GM18909 (cell line): ENCODE results near the gene NUDT1.

Source experiments
- ATAC-seq: cut with Tn5 transposase; IDR thresholded peaks from one replicate; pipeline ENCODE4 v1.9.1; 2021; ENCODE audit warnings: mild to moderate bottlenecking; ENCODE audit not compliant: unreplicated experiment, poor library complexity

Gene NUDT1

GRCh38 chr7:2245883-2246675 lies 4.1 kb downstream of the NUDT1 start:
- no peak for ATAC-seq

DNA sequence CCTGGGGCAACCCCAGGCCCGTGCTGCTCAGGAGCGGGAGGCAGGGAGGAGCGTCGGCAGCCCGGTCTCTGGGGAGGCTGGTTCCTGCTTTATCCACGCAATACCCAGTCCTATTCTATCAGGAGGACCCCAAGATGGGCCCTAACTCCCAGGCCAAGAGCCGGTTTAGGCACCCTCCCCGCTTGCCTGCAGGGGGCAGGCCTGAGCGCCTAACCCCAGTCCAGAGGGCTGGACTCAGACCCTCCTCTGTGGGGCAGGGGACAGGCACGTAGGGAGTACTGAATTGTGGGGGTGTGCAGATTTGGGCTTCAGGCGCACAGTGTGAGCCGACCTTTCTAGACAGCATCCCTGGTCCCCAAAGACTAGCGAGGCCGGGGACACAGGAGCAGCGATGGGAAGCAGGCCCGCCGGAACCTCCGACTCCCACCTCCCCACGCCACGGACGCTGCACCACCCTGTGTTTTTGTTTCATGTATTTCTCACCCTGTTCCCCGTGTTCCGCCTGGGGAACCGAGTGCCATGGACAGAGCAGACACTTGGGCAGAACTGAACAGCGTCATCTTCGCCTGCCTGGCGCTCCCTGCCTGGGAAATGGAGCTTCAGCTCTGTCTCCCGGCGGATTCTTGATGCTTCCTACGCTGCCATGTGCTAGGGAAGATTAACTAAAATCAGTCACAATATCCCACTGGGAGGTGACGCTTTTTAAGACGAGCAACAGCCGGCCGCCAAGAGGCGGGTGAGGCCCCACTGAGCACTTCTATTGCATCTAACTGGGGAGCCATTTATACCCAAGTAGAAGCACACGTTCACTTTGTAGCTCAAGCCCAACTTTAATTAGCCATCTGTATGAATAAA lies 5.3 kb downstream of the NUDT1 start:
- no peak for ATAC-seq

DNA sequence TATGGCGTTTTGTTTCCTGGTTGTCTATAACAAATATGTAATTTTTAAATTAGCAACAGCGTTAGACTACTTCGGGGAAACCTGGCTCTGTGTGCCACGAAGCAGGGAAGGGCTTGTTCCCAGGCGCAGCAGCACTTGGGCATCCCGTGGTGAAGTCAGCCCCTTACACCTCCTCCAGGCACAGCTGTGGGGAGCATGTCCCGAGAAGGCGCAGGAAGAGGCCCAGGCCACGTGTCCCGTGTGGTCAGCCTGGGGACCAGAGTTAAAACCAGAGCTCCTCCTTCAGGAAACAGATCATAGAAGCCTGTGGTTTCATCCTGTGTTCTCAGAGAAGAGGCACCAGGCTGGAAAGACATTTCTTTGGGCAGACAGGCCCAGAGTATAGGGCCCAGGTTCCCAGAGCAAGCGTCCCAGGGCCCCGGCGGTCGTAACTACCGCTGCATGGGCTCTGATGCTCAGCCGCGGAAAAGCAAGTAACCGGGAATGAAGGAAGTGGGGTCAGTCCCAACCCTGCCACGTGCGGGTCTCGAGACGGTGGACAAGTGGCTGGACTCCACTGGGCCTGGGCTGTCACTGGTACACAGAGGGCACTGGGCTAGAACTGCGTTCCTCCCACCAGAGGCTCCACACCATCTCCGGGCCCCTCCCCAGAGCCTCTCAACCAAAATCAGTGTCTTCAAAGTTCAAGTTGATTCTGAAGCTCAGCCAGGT lies 7.1 kb downstream of the NUDT1 start:
- peak; percentile 49 for ATAC-seq

DNA sequence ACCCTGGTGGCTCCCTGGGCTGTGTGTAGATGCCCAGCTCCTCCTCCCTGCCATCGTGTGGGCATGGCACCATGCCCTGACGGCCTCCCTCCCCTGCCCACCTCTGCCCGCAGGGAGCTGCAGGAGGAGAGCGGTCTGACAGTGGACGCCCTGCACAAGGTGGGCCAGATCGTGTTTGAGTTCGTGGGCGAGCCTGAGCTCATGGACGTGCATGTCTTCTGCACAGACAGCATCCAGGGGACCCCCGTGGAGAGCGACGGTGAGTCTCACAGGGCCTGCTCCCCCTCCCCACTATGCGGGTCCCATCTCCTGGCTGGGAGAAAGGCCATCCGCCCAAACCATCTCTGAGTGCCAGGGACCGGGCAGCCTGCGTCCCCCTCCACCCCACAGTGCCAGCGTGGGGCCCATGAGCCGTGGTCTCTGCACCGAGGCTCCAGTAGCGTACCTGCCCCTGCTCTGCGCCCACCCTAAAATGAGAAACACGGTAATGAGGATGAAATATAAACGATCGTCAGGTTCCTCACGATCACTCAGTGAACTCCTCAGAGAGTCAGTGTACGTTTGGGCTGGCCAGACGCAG lies 7.8 kb downstream of the NUDT1 start:
- ATAC-seq, result no peak

DNA sequence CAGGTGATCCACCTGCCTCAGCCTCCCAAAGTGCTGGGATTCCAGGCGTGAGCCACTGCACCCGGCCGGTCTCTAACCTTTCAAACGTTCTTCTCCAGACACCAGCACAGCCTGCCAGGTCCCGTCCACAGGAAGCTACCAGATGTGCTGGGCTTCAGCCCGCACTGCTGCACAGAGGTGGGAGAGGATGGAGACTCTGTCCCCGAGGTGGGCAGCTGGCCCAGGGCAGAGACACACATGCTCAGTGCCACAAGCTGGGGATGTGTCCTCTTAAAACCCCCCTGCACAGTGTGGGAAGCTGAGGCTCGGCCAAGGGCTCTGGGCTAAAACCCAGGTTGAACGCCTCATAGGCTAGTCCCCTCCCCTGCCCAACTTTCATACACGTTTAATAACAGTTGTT lies 9.4 kb downstream of the NUDT1 start:
- no peak for ATAC-seq

DNA sequence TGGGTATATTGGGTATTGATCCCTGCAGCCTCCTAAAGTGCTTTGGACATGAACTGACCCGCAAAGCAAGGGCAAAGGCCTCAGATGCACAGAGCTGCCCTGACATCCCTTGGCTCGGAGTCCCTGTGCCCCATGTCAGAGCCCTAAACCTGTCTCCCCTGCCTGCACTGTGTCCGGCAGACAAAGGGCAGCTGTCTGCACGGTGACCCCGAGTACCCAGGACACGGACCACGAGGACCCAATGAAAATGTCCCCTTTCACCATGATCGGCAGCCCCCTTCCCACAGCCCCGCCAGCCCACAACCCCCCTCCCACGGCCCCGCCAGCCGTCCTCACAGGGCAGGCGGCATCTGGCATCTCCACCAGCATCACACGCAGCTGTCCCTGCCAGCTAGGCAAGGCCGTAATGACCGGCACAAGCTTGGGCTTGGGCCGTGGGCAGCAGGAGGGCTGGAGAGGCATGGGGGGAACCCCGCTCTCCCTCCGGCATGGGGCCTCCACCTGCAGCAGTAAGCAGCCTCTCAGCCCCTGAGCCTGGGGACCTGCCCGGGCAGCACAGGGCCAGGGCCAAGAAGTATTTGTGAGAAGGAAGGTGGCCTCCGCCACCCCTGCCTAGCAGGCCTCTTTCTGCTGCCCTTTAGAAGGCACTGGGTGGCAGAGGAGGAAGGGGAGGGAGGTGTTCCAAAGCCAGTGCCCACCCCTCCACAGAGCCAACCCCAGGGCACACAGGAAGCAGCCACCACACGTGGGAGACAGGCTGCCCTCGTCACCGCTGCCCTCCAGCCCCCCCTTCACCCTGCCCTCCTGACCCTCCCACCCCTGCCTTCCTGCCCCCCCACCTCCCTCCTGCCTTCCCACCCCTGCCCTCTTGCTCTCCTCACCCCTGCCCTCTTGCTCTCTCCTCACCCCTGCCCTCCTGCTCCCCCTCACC lies 10.1 kb downstream of the NUDT1 start:
- ATAC-seq, result no peak

DNA sequence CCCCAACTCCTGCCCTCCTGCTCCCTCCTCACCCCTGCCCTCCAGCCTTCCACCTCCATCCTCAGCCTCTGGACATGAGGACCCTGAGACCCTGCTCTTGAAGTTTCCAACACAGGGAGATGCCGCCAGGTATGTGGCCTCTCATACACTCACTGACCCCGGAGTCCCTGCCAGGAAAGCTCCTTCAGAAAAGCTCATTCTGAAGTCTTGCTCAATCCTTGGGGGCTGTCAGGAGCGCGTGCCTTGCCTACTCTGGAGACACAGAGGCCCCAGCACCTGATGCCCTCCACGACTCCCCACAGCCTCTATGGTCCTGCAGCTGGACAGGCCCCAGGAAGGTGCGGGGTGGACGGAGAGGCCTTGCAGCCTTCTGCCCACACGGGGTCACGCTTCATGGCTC lies 11.0 kb downstream of the NUDT1 start:
- ATAC-seq, result no peak

DNA sequence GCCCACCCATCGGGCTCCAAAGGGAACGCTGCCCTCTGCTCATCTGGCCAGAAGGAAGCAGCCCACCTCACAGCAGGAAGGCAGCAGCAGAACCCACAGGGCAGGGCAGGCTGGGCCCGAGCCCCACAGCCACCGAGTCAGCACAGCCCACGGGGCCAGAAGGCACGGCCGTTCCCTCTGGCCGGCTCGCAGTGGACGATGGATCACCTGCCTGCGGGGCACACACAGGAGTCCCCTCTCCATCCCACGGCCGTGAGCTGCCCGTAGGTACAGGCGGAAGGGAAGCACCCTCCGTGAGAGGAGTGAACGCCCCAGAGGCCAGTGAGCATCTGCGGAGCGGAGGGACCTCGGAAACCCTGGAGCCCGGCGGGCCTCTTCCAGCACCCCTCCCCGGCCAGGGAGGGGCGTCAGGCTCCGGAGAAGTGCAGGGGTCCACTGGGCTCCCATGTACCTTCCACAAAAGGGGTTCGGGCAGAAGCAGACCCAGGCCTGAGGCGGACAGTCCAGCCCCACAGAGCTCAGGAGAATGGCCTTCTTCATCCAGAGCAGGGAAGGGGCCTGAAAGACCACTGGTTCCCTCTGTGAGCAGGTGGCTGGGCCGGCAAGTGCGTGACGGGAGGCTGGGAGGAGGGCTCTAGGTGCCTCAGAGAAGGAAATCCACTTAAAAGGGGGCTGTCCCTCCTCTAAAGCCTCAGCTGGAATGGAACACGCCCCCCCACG lies 11.7 kb downstream of the NUDT1 start:
- ATAC-seq, result no peak

DNA sequence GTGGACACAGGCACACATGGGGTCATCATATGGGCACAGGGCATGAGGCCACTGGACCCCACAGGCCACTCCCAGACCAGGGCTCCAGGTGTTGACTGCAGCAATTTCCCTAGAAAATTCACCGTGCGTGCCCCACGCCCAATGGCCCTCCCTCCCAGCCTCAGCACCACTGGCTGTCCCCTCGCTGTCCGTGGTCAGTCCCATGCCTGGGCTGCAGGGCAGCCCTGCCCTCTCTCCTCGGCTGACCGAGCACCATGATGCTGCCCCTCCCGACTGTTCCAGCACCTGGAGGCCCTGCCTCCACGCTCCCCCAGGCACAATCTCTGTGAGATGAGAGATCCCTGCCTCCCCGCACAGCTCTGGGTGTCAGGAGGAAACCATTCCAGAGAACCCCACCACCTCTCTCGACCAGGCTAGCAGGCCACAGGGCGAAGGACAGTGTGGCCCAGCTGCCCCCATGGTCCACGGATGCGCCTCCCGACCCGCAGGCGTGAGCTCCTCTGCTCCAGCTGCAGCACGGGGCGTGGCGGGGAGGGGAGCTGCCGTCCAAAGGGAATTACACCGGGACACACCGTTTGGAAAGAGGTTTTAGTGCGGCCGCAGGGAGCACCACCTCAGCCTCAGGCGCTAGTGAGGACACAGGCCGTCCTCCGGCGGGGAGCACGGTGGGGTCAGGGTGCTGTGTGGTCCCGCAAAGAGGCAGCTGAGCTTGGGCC lies 12.6 kb downstream of the NUDT1 start:
- no peak for ATAC-seq

DNA sequence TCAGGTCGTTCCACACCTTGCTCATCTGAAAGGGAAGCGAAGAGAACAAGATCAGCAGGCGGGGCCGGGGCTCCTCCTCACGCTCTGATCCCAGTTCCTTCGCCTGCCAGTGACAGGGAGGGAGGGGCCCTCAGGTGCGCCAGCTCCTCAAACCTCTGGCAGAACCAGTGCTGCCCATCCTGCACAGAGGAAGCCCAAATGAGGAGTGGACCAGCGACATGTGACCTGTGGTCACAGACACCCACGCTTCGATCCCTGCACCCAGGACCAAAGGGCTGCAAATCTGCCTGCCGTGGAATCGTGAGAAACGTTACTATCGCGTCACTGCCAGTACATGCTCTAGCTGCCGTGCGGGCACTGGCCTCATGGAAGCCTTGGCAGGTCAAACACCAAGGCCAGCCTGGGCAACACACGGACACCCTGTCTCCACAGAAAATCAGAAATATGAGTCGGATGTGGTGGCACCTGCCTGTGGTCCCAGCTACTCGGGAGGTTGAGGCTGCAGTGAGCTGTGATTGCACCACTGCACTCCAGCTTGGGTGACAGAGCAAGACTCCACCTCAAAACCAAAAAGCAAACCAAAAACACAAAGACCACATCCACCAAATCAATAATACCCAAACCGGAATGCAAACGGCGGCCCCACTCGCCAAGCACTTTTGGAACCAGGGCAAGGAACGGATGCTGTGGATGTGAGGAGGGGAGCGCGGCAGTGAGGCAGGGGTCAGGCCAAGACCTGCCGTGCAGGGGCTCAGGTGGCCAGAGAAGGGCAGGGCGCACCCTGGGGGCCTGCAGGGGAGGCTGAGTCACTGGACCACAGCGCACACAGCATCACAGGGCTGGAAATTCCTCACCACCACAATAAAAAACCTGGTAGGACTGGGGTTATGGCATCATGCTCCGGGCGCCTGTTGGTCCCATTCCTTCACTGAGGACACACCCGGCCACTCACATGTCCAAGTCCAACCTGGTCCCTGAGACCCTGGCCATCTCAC lies 13.4 kb downstream of the NUDT1 start:
- ATAC-seq, result no peak

GRCh38 chr7:2256306-2257045 lies 14.4 kb downstream of the NUDT1 start:
- no peak for ATAC-seq

GRCh38 chr7:2257046-2257551 lies 15.1 kb downstream of the NUDT1 start:
- ATAC-seq, result no peak

- ATAC-seq, result no peak
These were observed 15.6 kb downstream of the NUDT1 start for GRCh38 chr7:2257651-2258050.

DNA sequence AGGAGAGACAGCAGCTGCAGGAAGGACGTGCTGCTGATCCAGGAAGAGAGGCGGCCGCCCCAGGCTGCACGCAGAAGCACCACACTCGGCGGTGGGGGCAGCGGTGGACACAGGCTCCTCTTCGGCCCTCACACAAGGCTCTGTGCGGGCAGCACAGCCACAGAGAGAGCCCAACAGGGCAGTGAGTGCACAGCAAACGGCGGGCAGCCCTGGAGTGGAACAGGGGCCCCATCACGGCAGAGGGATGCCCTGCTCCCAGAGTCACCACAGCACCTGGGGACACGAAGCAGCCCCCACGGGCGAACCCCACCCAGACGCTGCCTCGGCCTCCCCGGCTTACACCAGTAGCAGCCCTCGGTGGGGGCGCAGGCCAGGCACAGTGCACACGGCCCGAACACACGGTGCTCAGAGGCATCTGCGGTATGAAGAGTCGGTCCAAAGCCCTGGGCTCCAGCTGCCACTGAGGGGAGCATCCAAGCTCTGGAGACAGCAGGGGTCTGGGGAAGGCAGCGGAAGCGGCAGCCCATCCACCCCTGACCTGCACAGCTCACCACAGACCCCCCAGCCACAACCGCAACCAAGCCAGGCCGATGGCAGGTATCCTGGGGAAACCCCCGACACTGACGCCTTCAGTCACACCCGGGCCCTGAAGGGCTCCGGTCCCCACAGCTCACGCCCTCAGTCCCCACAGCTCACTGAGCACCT lies 16.8 kb downstream of the NUDT1 start:
- ATAC-seq, result peak; percentile 53

GRCh38 chr7:2259480-2259879 lies 17.5 kb downstream of the NUDT1 start:
- ATAC-seq, result no peak

- ATAC-seq, result no peak
These were observed 18.8 kb downstream of the NUDT1 start for GRCh38 chr7:2260820-2261219.
